HG03558 (cell line): ENCODE data around the gene GPX3.

Experiments
- ATAC-seq: cut with Tn5 transposase; IDR thresholded peaks from one replicate; pipeline ENCODE4 v1.9.1; 2021; ENCODE audit warnings: moderate number of reproducible peaks; ENCODE audit not compliant: unreplicated experiment; ENCODE audit errors: extremely low read depth

GPX3 gene

DNA sequence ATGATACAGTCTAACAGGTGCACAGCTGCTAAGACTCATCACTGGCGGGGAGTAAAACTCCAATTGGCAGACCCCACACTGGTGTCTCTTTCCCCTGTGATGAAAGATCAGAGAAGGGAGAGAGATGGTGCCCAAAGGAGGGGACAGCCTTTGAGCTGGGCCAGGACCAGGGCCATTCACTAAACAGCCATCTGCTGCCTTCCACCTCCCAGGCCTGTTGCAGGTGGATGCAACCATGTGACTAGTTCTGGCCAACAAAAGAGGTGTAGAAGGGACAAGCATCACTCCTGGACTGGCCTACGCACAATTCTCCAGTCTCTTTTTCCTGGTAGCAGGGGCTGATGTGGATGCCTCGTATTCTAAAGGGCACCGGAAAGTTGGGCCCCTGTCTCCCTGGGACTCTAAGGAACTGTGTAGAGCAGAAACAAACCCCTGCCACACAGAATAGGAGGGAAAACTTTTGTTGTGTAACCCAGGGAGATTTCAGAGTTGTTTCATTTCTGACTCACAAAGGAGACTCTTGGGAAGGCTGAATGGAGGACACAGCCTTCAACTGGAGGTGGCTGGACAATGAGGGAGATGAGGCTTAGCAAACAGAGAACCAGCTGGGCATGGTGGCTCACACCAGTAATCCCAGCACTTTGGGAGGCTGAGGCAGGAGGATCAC is 33.5 kb downstream of the GPX3 start:
- ATAC-seq: no peak

DNA sequence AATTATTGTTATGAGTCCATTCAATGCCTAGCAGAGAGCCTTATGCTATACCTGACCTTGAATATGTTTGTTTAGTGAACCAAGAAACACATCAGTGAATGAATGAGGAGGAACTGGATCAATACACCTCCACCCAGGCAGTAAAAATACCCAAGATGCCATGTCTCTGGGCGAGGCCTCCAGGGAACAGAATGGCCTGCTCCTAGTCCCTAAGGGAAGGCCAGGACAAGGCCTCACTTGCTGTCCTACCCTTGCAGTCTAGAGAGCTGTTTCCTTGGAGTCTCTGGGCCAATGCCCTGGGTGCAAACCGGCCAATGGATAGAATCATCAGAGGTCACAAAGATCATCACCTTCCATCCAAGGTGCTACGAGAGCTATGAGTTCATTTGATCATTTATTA is 34.3 kb downstream of the GPX3 start:
- ATAC-seq: no peak

DNA sequence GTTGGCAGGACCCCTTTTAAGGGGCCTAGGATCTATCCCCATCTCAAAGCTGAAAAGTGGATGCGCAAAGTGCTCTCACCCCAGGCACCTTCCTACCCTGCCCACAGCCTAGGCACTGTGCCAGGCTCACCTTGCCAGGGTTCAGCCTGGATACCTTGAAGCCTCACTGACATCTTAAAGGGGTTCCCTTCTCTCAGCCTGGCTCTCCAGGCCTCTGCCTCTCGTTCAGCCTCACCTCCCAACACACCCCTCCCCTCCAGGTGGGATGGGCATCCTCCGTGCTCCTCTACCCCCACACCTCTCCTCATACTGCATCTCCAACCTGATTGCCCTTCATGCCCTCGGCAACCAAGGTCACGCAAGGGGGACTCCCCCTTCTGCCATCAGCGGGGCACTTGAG is 34.9 kb downstream of the GPX3 start:
- no peak for ATAC-seq

DNA sequence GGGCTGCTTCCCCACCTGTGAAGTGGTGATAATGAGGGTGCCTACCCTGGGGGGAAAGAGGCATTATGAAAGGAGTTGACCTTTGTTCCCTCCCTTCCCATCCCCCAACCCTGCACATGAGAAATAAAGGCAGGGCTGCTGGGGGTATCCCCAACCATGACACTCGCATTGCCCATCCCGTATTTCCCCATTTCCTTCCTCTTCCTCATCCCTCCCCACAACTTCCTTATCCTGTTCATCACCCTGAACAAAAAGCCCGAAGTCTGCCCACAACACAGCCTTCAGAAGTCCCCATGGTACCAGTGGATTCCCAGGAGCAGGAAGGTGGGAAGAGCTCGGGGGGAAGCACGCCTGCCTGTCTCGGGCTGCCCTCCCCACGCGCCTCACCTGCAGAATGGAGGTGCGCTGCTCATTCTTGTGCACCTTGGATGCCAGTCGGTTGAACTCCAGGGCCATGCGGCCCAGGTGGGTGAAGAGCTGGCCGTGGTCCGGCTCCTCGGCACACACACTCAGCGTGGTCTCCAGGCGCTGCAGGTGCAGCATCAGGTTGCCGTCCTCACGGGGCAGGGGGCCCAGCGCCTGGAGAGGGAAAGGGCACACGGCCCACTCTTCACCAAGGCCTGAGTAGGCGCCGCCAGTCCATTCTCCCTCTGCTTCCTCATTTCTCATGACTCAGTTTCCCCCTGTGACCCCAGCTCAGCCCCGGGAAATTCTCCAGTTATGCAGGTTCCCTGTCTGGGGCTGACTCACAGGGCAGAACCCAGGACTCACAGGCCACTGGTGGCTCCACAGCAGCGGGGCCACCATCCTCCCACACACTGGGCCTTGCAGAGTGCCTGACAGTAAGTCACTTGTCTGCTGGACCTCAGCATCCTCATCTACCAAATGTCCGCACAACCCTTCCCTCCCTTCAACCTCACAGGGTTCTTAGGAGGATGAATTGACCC is 36.3 kb downstream of the GPX3 start:
- no peak for ATAC-seq

DNA sequence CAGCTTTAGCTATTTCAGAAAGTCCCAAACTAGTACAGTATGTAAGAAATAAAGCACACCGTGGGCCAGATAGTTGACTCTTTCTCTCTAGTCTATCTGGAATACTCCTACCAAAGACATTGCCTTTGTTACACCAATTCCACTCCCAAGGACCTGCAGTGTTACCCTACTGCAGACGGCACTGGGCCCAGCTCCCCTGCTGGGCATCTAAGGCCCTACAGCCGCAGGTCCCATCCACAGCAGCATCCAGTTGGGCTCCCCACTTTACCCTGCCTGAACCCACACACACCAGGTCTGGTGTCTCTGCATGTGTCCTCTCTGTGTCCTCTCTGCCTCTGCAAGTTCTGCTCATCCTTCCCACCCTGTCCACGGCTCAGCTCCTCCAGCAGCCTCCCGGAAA is 37.9 kb downstream of the GPX3 start:
- ATAC-seq: no peak

DNA sequence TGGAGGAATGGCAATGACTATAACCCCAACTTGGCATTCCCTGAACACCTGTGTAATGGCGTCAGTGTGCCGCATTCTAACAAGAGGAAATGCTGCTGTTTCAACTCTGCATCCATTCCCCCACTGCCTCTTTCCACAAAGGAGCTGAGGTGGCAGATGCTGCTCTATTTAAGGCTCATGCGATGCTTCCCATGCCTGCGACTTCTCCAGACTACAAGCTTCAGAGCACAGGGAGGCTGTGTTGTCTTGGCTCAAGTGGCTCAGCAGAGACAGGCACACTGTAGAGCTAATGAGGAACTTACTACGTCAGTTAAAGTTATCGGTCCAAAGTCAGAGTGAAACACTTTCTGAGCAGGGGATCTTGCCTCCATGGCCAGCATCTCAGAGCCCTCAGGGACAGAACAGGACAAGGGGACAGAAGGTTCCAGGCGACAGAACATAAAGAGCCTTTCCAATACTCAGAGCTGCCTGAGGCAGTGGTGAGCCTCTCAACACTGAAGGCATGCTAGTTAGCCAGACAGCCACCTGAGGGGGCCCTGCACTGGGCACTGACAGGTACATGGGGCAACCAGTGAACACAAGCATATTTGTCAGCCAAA is 38.6 kb downstream of the GPX3 start:
- no peak for ATAC-seq

DNA sequence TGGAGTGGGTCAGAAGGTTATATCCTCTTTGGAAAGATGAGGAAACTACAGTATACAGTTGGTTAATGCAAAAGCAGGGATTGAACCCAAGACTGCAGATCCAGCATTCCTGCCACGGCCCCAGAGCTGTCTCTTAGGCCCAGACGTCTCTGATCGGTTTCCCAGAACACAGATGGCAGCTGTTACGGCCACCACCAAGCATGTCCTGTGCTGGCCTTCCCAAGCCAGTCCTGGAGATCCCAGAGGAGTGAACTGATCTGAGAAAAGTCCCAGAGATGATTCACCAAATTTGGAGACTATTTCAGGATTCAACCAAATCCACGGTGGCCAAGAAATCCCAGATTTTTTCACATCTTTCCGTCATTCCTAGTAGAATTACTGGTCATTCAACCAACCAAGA is 40.4 kb downstream of the GPX3 start:
- no peak for ATAC-seq

DNA sequence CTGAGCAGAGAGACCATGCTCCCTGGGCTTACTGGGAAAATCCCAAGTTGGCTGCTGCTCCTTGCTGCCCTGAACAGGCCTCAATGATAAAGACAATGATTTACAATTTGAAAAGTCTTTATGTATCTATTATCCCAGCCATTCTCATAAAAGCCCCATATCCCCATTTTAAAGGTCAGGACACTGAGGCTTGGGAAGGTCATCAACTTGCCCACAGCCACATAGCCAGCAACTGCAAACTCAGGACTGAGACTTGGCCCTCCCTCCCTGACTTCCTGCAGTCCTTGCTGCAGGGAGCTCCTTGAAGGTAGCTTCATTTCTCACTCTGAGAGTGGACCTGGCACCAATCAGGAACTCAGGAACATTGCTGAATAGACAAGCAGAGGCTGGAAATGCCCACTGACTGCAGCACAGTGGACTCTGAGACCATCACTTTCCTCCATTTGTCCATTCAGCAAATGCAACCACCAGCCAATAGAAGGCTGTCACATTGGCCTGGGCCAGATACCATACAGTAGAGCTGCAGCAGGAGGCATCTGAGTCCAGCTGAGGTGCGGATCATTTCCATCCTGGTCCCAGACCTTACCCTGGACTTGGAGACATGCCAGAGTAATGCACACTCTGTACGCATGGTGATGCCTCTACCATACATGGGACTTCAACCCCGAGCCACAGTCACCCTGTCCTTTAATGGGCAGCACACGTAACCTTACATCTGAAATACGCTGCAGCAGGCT is 42.2 kb downstream of the GPX3 start:
- no peak for ATAC-seq

DNA sequence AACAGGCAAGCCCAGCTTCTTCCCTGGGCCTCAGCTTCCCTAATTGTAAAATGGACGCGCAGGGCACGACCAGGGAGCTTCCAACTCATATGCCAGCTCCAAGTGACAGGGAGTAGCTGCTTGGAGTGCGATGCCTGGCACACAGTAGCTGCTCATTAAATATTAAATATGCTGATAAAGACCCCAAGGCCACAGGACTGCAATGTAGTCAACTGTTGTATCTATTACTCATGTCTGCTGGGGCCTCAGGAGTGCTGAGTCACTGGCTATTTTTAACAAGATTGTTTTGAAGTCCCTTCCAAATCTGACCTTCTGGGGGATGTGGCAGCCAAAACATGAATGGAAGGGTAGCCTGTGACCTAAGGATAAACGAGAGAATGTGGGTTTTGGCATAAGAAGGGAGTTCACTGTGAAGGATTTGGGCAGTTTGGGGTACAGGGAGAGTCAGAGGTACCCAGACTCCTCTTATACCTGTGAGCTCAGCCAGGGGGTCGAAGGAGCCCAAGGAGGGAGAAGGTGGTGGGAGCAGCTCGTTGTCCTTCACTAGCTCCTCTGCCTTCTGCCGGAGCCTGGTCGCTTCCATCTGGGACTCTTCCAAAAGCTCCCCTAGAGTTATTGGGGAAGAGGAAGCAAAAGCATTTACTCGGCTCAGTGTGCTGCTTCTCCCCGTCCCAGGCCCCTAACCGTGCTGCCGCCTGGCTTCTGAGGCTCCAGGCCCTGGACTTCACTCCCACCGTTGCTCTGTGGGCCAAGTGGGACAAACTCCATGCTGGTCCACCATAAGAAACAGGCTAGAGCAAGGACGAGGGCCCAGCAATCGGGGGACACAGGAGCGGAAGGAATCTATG is 43.0 kb downstream of the GPX3 start:
- no peak for ATAC-seq

DNA sequence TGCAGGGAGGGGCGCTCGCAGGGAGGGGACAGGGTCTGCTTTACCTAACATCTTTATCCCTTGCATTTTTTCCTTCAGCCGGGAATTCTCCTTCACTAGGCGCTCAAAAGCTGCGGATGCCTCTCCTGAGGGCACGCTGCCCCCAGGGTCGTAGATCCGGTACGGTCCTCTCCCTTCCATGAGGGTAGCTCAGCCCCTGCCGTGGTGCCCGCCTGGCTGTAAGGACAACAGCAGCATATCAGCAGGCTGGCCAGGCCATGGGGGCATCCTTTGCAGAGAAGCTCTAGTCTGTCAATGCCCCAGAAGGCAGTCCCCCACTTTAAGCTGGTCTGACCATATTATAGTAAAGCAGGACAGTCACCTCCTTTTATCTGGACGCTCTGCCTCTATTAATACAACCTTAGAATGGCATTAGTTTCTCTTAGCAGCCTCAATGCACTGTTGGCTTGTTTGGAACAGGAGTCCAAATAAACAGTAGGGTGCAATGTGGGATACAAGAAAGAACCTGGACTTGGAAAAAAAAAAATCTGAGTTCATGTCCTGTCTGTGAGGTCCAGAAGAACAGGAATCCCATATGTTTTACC is 44.6 kb downstream of the GPX3 start:
- no peak for ATAC-seq

DNA sequence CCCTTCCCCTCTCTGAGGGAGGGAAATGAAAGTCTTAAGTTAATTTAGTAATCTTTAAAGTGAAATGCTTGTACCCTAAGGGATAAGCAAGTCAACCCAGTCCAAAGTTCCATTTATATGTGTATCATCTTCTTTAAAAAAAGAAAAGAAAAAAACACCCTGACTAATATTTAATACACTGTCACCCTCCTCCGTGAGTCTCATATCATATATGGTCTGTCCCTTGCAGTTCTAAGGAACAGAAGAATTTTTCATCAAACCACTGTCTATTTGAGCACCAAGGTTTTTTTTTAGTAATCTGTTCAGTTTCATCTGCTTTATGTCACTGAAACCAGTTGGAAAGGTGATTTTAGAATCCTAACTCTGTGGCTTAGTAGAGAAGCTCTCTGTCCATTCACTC is 45.2 kb downstream of the GPX3 start:
- no peak for ATAC-seq

DNA sequence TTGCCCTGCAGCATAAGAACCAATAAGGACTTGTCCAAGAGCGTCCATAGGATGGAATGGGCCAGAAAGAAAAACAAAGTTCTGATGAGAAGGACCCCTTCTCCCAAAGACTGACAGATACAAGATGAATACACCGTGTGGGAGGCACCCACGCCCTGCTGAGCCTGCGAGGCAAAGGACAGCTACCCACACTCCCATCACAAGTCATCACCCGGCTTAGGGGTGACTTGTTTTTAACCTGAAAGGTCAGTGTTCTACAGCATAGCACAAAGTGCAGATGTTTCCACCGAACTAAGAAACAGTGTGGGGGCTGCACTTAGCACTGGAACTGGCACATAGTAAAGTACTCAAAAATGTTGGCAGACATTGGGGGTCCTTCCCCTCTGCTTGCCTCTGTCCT is 46.5 kb downstream of the GPX3 start:
- no peak for ATAC-seq

DNA sequence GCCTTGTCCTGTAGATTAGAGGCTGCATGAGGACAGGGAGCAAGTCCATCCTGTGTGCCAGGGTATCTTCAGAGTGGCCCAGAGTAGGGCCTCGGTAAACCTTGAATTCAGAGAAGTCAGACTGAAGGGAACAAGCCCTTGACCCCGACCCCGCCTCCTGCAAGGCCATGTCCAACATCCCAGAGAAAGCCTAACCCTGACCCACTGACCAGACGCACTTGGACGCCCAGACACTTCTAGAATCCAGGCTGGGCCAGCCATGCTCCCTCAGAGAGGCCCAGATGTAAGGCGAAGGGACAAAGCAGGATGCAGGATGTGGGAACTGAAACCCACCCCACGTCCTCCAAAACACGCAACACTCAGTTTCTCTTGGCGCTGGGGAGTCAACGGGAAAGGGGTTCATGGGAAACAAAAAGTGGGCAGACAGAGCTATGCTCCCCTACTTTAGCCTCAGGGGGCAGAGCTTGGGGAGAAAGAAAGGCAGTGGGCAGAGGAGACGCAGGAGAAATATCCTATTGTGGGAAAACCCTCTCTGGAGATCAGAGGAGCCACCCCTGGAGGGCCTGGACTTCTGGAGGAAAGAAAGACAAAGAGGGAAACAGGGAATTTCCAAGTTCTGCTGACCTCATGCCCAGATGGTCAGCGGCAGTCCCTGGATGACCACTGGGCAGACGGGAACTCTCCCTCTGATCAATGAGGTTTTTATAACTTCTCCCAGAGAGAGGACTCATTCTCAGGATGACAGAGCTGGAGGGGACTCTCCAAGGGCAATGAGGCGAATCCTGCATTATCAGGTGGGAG is 47.4 kb downstream of the GPX3 start:
- ATAC-seq: no peak

DNA sequence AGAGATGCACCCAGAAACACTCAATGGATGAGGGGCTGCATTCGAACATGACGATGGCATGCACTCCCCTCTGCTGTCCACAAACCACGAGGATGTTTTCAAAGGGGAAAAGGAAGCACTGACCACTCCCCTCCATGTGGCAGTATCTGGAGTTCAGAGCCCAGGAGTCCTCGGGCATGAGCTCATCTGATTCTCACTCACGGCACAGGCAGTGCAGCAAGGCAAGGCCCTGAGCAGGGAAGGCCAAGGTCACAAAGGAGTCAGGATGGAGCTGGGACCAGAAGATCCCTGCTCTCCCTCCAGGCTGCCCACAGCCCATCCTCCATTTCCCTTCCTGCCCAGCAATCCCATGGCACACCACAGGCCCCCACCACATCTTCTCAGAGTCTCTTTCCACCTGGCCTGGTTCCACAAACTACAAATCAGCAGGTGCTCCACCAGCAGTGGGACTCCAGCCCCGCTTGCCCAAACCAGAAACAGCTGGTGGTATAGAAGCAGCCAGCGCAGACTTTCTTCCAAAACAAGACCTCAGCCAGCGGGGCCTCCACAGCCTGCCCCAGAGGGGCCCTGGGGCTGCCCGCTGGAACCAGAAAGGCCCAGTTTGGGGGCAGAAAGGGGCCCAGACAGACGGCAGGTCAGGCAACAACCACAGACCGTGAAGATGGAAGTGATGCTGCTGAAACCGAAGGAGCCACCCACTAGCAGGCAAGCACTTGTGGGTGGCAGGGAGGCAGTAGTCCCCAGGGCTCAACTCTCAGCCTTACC is 48.2 kb downstream of the GPX3 start:
- ATAC-seq: peak; percentile 51

DNA sequence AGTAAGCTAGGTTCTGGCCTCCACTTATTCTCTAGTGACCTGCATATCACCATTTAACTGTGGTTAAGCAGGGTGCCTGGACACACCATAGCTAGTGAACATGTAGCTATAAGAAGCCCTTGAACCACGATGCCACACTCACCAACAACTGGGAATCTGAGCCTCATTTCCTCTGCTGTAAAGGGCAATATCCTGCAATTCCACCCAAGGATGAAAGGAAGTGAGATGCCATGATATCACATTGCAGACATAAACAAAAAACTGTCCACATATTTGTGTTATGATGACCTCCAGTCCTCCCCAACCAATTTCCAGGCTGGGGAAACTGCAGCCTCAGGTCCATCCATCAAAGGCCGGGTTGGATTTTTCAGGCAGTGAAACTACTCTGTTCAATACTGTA is 50.1 kb downstream of the GPX3 start:
- ATAC-seq: no peak

DNA sequence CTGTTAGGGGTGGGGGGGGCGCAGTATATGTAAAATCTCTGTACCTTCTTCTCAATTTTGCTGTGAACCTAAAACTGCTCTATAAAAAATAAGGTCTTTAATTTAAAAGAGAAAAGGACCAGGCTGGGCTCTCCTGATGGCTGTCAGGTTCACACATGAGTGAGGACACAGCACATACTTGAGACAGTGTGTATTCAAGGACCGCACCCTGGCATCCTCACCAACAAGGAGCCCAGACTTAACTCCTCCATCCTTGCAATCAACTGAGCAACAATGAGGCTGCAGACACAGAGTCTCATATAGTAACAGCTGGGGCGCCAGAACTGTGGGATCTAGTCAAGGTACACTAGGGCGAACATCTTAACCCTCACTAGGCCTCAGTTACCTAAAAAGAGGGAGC is 50.6 kb downstream of the GPX3 start:
- no peak for ATAC-seq

DNA sequence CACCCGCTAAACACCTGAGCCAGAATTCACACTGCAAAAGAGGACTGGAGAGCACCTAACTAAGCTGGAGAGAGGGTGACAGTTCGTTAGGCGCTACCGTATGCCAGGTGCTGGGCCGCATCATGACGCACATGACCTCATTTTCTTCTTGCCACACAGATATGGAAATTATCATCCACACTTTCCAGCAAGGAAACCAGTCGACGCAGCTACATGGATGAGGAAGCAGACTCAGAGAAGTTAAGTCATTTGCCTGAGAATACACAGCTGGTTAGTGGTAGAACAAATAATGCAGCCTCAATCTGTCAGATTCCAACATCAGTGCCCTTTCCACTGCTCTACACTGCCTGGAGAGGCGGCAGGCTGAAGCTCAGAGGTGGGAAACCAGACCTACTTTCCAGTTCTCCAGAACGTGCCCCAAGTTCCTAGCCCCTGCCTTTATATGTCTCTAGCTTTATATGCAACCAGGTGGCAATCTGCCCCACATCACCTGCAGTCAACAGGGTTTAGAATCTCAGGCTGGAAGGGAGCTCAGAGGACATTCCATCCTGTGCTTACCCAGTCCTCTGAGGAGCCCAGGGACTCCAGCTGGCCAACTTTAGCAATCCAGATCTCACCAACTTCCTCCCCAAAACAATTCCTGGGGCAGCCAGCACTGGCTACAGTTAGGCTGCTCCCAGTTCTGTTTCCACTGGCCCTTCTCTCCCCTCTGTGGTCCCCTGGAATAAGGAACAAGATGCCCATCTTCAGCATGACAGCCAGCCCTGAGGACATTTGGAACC is 51.6 kb downstream of the GPX3 start:
- ATAC-seq: no peak
